ENCODE measurements around the gene ZNF135.

ZNF135 gene

GRCh38 chr19:58095328-58095727, 36.2 kb downstream of the ZNF135 start:
- no peak overlapping the region for H3K27ac ChIP-seq
- TF ChIP-seq, protein P1, sequence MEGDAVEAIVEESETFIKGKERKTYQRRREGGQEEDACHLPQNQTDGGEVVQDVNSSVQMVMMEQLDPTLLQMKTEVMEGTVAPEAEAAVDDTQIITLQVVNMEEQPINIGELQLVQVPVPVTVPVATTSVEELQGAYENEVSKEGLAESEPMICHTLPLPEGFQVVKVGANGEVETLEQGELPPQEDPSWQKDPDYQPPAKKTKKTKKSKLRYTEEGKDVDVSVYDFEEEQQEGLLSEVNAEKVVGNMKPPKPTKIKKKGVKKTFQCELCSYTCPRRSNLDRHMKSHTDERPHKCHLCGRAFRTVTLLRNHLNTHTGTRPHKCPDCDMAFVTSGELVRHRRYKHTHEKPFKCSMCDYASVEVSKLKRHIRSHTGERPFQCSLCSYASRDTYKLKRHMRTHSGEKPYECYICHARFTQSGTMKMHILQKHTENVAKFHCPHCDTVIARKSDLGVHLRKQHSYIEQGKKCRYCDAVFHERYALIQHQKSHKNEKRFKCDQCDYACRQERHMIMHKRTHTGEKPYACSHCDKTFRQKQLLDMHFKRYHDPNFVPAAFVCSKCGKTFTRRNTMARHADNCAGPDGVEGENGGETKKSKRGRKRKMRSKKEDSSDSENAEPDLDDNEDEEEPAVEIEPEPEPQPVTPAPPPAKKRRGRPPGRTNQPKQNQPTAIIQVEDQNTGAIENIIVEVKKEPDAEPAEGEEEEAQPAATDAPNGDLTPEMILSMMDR (conservative IDR thresholded peaks at IDR 0.05) = no peak

DNA sequence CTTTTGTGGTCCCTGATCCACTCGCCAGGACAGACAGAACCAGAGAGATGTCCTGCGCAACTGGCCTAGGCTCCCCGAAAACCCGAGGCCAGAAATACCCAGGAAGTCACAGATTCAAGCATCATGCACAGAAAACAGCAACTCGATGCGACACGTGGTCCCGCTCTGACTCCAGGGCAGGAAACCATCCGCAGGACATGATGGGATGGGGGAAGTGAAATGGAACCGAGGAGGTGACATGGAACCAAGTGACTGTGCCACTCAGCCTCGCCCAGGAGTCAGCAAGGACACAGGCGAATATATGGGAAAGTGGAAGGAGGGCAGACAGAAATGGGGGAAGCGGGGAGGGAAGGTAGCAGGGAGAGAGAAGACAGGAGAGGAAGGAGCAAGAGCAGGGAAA, 37.8 kb downstream of the ZNF135 start:
- no peak overlapping the region for H3K27ac ChIP-seq

GRCh38 chr19:58097349-58097748, 38.3 kb downstream of the ZNF135 start:
- no peak overlapping the region for H3K27ac ChIP-seq
- TF ChIP-seq, protein P1 (conservative IDR thresholded peaks at IDR 0.05) = no peak
- TF ChIP-seq ZFX (IDR thresholded peaks at IDR 0.05) = no peak

More for the DNA sequence above, 37.8 kb downstream of the ZNF135 start:
- TF ChIP-seq, protein P1 (conservative IDR thresholded peaks at IDR 0.05) = no peak
- no peak for TF ChIP-seq ZFX (IDR thresholded peaks at IDR 0.05)

- TF ChIP-seq, protein P1 (conservative IDR thresholded peaks at IDR 0.05) = no peak
- no peak for TF ChIP-seq ZFX (IDR thresholded peaks at IDR 0.05)
Observed at GRCh38 chr19:58097781-58098681, 38.9 kb downstream of the ZNF135 start, which contains the start of gene ZSCAN18. Gene ZSCAN18 (minus strand): TSS chr19:58098231. CDS start chr19:58090267, 7,964 bp downstream.

DNA sequence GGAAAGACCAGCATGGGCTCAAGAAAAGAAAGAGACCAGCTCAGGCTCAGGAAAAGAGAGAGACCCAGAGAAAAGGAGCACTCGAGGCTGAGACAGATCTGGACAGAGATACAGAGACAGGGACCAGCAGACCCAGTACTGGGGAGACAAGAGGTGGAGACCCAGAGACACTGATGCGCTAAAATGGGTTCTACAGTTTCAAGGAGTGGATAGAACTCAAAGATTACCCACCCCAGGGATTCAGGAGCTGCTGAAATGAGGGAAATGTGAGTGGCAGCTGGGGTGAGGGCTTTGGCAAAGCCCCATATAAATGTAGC, 39.6 kb downstream of the ZNF135 start:
- no peak overlapping the region for H3K27ac ChIP-seq
- no peak for TF ChIP-seq ZFX (IDR thresholded peaks at IDR 0.05)
- TF ChIP-seq, protein P1 (conservative IDR thresholded peaks at IDR 0.05) = no peak

More at GRCh38 chr19:58097781-58098681, 38.9 kb downstream of the ZNF135 start, which contains the start of gene ZSCAN18:
- no peak within 1 kb of the TSS for H3K27ac ChIP-seq

DNA sequence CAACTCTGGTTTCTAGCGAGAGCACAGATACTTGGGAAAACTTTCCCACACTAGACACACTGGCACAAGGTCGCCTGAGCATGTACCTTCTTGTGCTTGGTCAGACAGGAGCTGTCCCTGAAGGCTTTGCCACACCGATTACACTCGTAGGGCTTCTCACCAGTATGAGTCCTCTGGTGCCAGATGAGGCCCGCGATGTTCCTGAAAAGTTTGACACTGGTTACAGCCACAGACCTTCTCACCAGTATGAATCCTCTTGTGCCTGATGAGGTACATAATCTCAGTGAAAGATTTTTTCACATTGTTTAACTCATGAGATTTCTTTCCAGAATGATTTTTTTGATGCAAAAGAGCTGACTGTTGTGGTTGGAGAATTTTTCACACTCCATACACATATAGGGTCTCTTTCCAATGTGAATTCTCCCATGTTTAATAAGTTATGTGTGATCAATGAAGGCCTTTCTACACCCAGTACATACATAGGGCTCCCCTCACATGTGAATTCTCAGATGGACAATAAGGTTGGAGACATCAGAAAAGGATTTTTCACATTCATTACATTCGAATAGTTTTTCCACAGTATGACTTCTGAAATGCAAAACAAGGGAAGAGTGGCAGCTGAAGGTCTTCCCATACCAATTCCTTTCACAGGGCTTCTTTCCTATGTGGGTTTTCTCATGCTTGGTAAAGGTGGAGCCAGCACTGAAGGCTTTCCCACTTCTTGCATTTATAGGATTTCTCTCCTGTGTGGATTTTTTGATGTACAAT, 48.9 kb downstream of the ZNF135 start:
- TF ChIP-seq, protein P1 (conservative IDR thresholded peaks at IDR 0.05) = no peak
- no peak for TF ChIP-seq ZFX (IDR thresholded peaks at IDR 0.05)
- H3K27ac ChIP-seq = no peak overlapping the region

GRCh38 chr19:58108546-58108817, 49.4 kb downstream of the ZNF135 start:
- no peak overlapping the region for H3K27ac ChIP-seq
- TF ChIP-seq, protein P1 (conservative IDR thresholded peaks at IDR 0.05) = no peak
- TF ChIP-seq ZFX (IDR thresholded peaks at IDR 0.05) = no peak
